ENCODE measurements around the gene CCDC116.
"Not testable (repeated sequence)": the region's sequence is repeated elsewhere in the genome, so short reads cannot be mapped to it uniquely, and the experiment has no call there.

Gene CCDC116

DNA sequence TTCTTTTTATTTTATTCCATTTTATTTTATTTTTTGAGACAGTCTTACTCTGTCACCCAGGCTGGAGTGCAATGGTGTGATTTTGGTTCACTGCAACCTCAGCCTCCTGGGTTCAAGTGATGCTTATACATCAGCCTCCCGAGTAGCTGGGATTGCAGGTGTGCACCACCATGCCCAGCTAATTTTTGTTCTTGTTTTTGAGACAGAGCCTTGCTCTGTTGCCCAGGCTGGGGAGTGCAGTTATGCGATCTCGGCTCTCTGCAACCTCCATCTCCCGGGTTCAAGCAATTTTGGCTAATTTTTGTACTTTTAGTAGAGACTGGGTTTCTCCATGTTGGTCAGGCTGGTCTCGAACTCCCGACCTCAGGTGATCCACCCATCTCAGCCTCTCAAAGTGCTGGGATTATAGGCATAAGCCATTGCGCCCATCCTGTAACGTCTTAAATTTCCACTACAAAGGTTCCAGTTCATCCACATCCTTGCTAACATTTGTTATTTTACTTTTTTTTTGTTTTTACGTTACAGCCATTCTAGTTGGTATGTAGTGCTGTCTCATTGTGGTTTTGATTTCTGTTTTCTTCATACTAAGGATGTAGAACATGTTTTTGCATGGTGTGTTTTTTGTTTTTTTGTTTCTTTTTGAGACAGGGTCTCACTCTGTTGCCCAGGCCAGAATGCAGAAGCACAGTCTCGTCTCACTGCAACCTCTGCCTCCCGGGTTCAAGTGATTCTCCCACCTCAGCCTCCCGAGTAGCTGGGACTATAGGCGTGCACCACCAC is 36.0 kb upstream of the CCDC116 start:
- peaks cover 63% of the 10 kb centered on the region for H3K36me3 ChIP-seq (ENCODE audit: insufficient read depth, low read length)
- not testable (repeated sequence) for H2AFZ ChIP-seq (ENCODE audit: low read depth, low read length); H3K4me1 ChIP-seq (ENCODE audit: insufficient read depth, low read length); H3K27me3 ChIP-seq (ENCODE audit: insufficient read depth, low read length); H3K9me3 ChIP-seq (ENCODE audit: low read length); H3K4me3 ChIP-seq (ENCODE audit: low read length)

- H2AFZ ChIP-seq (ENCODE audit: low read depth, low read length), result no peak overlapping the region
- no peaks in the 10 kb centered on the region for H3K4me1 ChIP-seq (ENCODE audit: insufficient read depth, low read length)
- no peak overlapping the region for H3K4me3 ChIP-seq (ENCODE audit: low read length)
- H3K27me3 ChIP-seq (ENCODE audit: insufficient read depth, low read length), result no peaks in the 10 kb centered on the region
- H3K36me3 ChIP-seq (ENCODE audit: insufficient read depth, low read length), result peaks cover 49% of the 10 kb centered on the region
- no peaks in the 10 kb centered on the region for H3K9me3 ChIP-seq (ENCODE audit: low read length)
These were observed 34.3 kb upstream of the CCDC116 start for GRCh38 chr22:21598302-21598701.

DNA sequence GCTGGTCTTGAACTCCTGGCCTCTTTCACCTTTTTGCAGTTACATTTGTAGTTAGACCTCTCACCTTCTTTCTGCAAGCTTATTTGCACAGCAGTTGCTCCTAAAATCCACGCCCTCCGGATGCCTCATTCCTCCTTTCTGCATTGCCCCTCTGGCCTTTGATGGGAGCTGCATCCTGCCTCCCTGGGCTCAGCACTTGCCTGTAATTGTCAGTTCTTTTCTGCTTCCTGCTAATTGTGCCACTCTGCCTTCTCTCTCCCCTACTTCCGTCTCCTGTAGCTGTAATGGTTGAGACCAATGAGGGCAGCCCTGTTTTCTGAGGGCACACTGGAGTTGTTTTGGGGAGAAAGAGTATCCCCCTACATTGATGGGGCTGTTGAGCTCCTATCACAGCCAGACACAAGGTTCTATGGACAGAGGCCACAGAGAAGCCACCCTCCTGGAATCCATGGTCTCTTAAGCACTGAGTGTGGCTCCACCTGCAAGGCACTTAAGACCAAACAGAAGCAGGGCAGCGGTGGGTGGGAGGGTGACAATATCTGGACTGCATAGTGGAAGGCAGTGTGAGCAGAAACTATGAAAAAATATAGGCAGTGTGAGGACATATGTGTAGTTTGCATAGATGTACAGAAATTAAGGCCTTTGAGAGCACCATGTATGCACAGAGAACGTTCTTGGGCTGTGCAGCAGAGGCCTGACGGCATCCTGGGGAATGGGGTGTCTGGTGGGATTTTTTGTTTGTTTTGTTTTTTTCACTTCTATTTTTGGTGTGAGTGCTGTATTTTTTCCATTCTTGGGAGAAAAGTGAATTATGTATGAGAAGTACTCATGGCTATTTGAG is 33.3 kb upstream of the CCDC116 start:
- Histone ChIP-seq H2AFZ (ENCODE audit: low read depth, low read length) (no peak overlapping the region), H3K4me3 (ENCODE audit: low read length) (no peak overlapping the region), H3K9me3 (ENCODE audit: low read length) (no peaks in the 10 kb centered on the region), H3K4me1 (ENCODE audit: insufficient read depth, low read length) (no peaks in the 10 kb centered on the region), H3K27me3 (ENCODE audit: insufficient read depth, low read length) (no peaks in the 10 kb centered on the region), H3K36me3 (ENCODE audit: insufficient read depth, low read length) (peaks cover 39% of the 10 kb centered on the region)

DNA sequence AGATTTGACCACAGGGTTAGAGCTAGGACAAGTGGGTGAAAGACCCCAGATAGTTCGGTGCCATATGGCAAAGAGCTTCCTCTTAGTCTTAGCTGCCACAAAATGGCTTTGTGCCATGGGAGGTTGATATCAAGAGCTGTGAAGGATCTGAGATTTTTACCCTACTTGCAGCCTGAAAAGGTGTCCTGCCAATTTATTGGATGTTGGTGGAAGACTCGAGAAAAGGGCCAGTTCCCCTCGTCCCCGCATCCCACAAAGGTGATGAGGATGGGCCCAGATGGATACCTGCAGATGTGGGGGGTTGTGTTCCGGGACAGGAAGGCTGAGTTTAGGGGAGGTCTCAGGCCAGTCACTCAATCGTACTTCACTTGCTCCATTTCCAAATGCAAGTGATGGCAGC is 30.0 kb upstream of the CCDC116 start:
- no peak overlapping the region for H3K4me3 ChIP-seq (ENCODE audit: low read length)
- no peaks in the 10 kb centered on the region for H3K4me1 ChIP-seq (ENCODE audit: insufficient read depth, low read length)
- H3K9me3 ChIP-seq (ENCODE audit: low read length), result no peaks in the 10 kb centered on the region
- H3K36me3 ChIP-seq (ENCODE audit: insufficient read depth, low read length), result peaks cover 16% of the 10 kb centered on the region
- no peak overlapping the region for H2AFZ ChIP-seq (ENCODE audit: low read depth, low read length)
- no peaks in the 10 kb centered on the region for H3K27me3 ChIP-seq (ENCODE audit: insufficient read depth, low read length)

DNA sequence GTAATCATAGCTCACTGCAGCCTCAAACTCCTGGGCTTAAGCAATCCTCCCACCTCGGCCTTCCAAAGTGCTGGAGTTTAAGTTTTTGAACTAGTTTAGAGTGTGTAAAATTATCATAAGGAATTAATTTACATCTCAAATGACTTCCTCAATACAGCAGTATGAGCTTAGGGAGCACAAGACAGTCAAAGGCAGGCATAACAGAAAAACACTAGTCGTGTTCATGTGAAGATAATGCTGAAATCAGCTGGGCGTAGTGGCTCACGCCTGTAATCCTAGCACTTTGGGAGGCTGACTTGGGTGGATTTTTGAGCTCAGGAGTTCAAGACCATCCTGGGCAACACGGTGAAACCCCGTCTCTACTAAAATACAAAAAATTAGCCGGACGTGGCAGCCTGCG is 28.6 kb upstream of the CCDC116 start:
- H3K9me3 ChIP-seq (ENCODE audit: low read length), result no peaks in the 10 kb centered on the region
- H3K4me1 ChIP-seq (ENCODE audit: insufficient read depth, low read length), result no peaks in the 10 kb centered on the region
- H3K27me3 ChIP-seq (ENCODE audit: insufficient read depth, low read length), result no peaks in the 10 kb centered on the region
- H2AFZ ChIP-seq (ENCODE audit: low read depth, low read length), result no peak overlapping the region
- no peak overlapping the region for H3K4me3 ChIP-seq (ENCODE audit: low read length)
- peaks cover 11% of the 10 kb centered on the region for H3K36me3 ChIP-seq (ENCODE audit: insufficient read depth, low read length)

DNA sequence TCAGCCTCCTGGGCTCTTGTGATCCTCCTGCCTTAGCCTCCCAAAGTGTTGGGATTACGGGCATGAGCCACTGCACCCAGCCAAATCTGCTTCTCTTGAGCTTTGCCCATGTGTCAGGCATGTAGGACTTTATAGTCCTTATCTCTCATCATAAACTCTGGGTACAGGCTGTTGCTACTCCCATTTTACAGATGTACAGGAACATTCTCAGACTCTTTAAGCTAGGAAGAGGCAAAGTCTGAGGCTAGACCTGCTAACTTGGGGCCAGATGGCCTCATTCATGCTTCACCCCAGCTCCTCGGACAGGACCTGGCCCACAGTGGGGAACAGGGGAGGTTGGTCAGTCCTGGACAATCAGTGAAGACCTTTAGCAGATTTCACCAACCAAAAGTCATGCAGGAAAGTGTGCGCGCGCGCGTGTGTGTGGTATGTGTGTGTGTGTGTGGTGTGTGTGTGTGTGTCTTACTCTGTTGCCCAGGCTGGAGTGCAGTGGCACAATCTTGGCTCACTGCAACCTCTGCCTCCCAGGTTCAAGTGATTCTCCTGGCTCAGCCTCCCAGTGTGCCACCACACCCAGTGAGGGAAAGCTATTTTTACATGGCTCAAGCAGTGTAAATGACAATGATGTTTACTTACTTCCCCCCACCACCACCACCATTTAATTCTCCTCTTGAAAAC is 26.5 kb upstream of the CCDC116 start:
- H3K4me3 ChIP-seq (ENCODE audit: low read length), result no peak overlapping the region
- peaks cover 19% of the 10 kb centered on the region for H3K36me3 ChIP-seq (ENCODE audit: insufficient read depth, low read length)
- H2AFZ ChIP-seq (ENCODE audit: low read depth, low read length), result no peak overlapping the region
- H3K27me3 ChIP-seq (ENCODE audit: insufficient read depth, low read length), result no peaks in the 10 kb centered on the region
- H3K4me1 ChIP-seq (ENCODE audit: insufficient read depth, low read length), result no peaks in the 10 kb centered on the region
- H3K9me3 ChIP-seq (ENCODE audit: low read length), result no peaks in the 10 kb centered on the region

DNA sequence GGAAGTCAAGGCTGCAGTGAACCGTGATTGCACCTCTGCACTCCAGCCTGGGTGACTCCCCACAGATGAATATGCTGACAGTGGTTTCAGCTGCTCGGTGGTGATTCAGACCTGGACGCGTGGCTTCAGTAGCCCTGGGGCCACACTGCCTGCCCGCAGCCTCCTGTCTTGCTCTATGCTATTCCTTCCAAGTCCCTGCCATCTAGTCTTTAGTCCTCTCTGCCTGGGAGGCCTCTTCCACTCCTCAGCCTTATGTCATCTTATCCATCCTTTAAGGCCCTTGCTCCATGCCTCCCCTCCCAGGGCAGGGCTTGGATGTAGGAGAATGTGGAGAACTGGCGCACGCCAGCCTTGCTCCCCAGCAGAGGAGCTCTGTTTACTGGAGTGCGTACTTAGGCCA is 25.8 kb upstream of the CCDC116 start:
- peaks cover 26% of the 10 kb centered on the region for H3K36me3 ChIP-seq (ENCODE audit: insufficient read depth, low read length)
- no peak overlapping the region for H2AFZ ChIP-seq (ENCODE audit: low read depth, low read length)
- H3K27me3 ChIP-seq (ENCODE audit: insufficient read depth, low read length), result no peaks in the 10 kb centered on the region
- H3K4me3 ChIP-seq (ENCODE audit: low read length), result no peak overlapping the region
- no peaks in the 10 kb centered on the region for H3K4me1 ChIP-seq (ENCODE audit: insufficient read depth, low read length)
- no peaks in the 10 kb centered on the region for H3K9me3 ChIP-seq (ENCODE audit: low read length)

GRCh38 chr22:21609556-21610157 is 22.9 kb upstream of the CCDC116 start:
- not testable (repeated sequence) for H3K27me3 ChIP-seq (ENCODE audit: insufficient read depth, low read length); H3K9me3 ChIP-seq (ENCODE audit: low read length); H2AFZ ChIP-seq (ENCODE audit: low read depth, low read length); H3K4me3 ChIP-seq (ENCODE audit: low read length); H3K4me1 ChIP-seq (ENCODE audit: insufficient read depth, low read length)
- peaks cover 46% of the 10 kb centered on the region for H3K36me3 ChIP-seq (ENCODE audit: insufficient read depth, low read length)

- Histone ChIP-seq H3K36me3 (ENCODE audit: insufficient read depth, low read length) (peaks cover 51% of the 10 kb centered on the region), H3K4me1 (ENCODE audit: insufficient read depth, low read length) (no peaks in the 10 kb centered on the region), H2AFZ (ENCODE audit: low read depth, low read length) (no peak overlapping the region), H3K27me3 (ENCODE audit: insufficient read depth, low read length) (no peaks in the 10 kb centered on the region), H3K4me3 (ENCODE audit: low read length) (no peak overlapping the region), H3K9me3 (ENCODE audit: low read length) (no peaks in the 10 kb centered on the region)
These were observed 21.2 kb upstream of the CCDC116 start for GRCh38 chr22:21611210-21611977.

GRCh38 chr22:21612858-21613257 is 19.7 kb upstream of the CCDC116 start:
- no peaks in the 10 kb centered on the region for H3K27me3 ChIP-seq (ENCODE audit: insufficient read depth, low read length)
- no peak overlapping the region for H3K4me3 ChIP-seq (ENCODE audit: low read length)
- H2AFZ ChIP-seq (ENCODE audit: low read depth, low read length), result no peak overlapping the region
- no peaks in the 10 kb centered on the region for H3K9me3 ChIP-seq (ENCODE audit: low read length)
- no peaks in the 10 kb centered on the region for H3K4me1 ChIP-seq (ENCODE audit: insufficient read depth, low read length)
- H3K36me3 ChIP-seq (ENCODE audit: insufficient read depth, low read length), result peaks cover 53% of the 10 kb centered on the region

- no peaks in the 10 kb centered on the region for H3K9me3 ChIP-seq (ENCODE audit: low read length)
- peaks cover 53% of the 10 kb centered on the region for H3K36me3 ChIP-seq (ENCODE audit: insufficient read depth, low read length)
- H3K27me3 ChIP-seq (ENCODE audit: insufficient read depth, low read length), result no peaks in the 10 kb centered on the region
- H3K4me3 ChIP-seq (ENCODE audit: low read length), result no peak overlapping the region
- H3K4me1 ChIP-seq (ENCODE audit: insufficient read depth, low read length), result no peaks in the 10 kb centered on the region
- no peak overlapping the region for H2AFZ ChIP-seq (ENCODE audit: low read depth, low read length)
These were observed 18.9 kb upstream of the CCDC116 start for GRCh38 chr22:21613553-21614233.

DNA sequence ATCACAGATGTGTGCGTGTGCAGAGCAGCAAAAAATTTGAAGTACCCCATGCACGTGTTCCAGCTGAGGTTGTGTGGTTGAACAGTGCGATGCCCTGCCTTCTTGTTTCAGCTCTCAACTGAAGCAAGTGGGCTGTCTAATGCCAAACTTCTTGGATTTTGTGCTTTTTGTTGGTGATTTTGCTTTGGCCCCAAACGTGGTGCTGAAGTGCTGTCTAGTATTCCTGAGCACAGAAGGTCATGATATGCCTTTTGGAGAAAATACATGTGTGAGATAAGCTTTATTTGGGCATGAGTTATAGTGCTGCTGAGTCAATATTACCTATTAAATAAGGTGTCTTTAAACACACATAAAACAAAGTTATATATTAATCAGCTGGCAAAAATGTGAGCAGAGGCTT is 16.8 kb upstream of the CCDC116 start:
- Histone ChIP-seq H3K36me3 (ENCODE audit: insufficient read depth, low read length) (peaks cover 47% of the 10 kb centered on the region), H3K4me1 (ENCODE audit: insufficient read depth, low read length) (no peaks in the 10 kb centered on the region)

More for the DNA sequence above, 16.8 kb upstream of the CCDC116 start:
- no peak overlapping the region for H3K4me3 ChIP-seq (ENCODE audit: low read length)
- no peaks in the 10 kb centered on the region for H3K27me3 ChIP-seq (ENCODE audit: insufficient read depth, low read length)
- no peak overlapping the region for H2AFZ ChIP-seq (ENCODE audit: low read depth, low read length)
- no peaks in the 10 kb centered on the region for H3K9me3 ChIP-seq (ENCODE audit: low read length)

Data from neuron (in vitro differentiated cells).